Measurements from ENCODE around the gene CAPN9.
"Not testable (repeated sequence)": the region's sequence is repeated elsewhere in the genome, so short reads cannot be mapped to it uniquely, and the experiment has no call there.

Gene CAPN9, protein sequence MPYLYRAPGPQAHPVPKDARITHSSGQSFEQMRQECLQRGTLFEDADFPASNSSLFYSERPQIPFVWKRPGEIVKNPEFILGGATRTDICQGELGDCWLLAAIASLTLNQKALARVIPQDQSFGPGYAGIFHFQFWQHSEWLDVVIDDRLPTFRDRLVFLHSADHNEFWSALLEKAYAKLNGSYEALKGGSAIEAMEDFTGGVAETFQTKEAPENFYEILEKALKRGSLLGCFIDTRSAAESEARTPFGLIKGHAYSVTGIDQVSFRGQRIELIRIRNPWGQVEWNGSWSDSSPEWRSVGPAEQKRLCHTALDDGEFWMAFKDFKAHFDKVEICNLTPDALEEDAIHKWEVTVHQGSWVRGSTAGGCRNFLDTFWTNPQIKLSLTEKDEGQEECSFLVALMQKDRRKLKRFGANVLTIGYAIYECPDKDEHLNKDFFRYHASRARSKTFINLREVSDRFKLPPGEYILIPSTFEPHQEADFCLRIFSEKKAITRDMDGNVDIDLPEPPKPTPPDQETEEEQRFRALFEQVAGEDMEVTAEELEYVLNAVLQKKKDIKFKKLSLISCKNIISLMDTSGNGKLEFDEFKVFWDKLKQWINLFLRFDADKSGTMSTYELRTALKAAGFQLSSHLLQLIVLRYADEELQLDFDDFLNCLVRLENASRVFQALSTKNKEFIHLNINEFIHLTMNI

DNA sequence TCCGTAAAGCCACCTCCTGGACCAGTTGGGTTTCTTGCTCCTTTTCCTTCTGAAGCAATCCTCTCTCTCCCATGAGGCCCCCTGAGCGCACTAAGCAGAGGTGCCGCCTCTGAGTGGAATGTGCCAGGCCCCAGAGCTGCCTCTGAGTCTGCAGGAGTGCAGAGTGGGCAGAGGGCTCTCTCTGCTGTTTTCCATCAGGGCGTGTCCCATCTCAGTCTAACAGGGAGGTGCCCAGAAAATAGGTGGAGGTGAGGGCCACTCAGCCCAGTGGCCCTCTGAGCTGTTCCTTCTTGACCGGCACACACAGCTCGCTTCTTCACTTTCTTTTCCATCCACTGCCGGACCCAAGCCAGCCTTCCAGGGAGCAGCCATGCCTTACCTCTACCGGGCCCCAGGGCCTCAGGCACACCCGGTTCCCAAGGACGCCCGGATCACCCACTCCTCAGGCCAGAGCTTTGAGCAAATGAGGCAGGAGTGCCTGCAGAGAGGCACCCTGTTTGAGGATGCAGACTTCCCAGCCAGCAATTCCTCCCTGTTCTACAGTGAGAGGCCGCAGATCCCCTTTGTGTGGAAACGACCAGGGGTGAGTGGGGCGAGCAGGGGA lies at the start of gene CAPN9:
Gene CAPN9 (plus strand): TSS at position 262 of the 604 bp plus-strand sequence. CDS start 109 bp downstream, at position 371.
- DNase-seq: no peak

DNA sequence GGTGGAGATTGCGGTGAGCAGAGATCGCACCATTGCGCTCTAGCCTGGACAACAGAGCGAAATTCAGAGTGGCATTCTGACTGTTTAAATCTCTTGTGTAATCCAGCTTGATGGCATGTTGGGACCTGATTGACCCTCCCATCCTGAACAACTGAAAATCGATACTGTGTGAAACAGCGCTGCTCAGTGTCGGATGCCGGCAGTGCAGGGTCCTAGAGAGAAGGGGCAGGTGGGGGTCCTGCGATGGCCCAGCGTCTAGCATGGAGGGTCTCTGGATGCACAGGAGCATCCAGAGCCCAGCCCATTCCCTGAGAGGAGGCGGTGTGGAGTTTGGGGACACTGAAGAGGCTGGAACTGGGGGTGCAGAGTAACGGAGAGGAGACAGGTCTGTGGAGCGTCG lies 49.1 kb upstream of the CAPN9 start:
- no peak for DNase-seq

DNA sequence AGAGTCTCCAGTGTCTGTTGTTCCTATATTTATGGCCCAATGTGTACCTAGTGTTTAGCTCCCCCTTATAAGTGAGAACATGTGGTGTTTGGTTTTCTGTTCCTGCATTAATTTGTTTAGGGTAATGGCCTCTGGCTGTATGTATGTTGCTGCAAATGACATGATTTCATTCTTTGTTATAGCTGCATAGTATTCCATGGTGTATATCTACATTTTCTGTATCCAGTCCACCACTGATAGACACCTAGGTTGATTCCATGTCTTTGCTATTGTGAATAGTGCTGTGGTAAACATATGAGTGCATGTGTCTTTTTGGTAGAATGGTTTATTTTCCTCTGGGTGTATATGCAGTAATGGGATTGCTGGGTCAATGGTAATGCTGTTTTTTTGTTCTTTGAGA lies 48.2 kb upstream of the CAPN9 start:
- not testable (repeated sequence) for DNase-seq

DNA sequence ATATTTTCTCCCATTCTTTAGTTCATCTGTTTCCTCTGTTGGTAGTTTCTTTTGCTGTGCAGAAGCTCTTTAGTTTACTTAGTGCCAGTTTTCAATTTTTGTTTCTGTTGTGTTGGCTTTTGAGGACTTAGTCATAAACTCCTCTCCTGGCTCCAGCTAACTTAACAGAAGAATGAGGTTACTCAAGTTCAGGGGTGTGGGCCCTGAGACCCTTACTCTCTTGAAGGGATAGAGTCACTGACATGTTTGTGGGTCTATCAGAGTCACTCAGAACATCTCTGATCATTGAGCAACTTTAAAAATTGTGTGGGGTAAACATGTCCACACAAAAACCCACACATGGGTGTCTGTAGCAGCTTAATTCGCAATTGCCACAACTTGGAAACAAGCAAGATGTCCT lies 47.5 kb upstream of the CAPN9 start:
- no peak for DNase-seq

DNA sequence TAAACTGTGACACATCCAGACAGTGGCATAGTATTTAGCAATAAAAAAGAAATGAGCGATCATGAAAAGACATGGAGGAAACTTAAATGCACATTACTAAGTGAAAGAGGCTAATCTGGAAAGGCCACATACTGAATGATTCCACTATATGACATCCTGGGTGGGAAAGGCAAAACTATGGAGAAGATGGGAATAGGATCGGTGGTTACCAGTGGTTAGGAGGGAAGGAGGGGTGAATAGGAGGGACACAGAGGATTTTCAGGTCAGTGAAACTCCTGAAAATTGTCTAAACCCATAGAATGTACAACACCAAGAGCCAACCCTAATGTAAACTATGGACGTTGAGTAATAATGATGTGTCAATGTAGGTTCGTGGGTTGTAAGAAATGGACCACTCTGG lies 47.1 kb upstream of the CAPN9 start:
- DNase-seq: no peak

DNA sequence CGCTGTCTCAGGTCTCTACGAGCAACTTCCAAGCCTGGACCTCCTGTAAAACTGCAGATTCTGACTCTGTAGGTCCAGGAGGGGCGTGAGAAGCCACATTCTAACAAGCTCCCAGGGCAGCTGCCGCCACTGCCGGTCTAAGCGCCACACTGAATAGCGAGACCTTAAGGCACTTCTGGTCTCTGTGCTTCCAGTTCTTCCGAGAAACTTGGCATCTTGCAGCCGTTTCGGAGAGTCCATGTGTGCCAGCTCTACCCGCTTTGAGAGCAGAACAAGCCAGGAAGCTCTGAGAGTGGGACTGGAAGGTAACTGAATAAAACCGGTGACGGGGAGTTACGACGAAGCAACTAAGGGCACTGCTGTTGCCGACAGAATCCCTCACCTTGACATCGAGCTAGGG lies 45.8 kb upstream of the CAPN9 start:
- no peak for DNase-seq

DNA sequence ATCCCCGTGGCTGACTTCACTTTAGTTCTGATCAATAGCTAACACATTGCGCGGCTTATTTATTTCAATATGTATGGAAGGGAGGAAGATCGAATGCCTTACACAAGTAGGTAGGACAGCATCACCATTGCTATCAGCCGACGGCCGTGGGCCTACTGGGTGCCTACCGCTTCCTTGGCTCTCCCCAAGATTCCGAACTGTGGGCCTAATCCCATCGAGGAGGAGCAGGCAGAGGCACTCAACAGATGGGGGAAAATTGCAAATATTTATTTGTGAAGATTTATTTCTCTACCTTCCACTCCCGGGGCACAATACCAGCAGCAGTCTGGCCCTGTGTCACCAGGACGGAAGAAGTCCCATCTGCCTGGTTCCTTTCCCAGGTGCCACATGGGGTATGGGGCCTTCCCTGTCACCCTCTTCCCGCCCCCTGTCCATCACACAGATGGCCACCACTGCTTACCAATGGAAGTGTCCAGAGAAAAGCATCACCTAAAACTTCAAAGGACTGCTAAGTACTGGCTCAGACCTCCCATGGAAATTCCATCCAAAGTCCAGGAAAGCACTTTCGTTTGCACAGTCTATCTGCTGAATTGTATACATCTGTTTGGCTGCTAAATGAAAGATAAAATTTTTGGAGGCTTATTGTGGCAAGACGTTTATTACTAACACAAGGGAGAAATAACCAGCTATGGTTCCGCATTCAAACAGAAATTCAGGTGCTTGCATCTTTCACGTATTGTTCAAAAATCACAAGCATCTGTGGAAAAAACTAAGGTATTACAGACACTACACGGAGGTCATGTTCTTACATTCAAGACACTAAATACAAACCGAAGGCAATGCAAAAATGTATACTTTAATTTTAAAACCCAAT lies 45.1 kb upstream of the CAPN9 start:
- DNase-seq: no peak

DNA sequence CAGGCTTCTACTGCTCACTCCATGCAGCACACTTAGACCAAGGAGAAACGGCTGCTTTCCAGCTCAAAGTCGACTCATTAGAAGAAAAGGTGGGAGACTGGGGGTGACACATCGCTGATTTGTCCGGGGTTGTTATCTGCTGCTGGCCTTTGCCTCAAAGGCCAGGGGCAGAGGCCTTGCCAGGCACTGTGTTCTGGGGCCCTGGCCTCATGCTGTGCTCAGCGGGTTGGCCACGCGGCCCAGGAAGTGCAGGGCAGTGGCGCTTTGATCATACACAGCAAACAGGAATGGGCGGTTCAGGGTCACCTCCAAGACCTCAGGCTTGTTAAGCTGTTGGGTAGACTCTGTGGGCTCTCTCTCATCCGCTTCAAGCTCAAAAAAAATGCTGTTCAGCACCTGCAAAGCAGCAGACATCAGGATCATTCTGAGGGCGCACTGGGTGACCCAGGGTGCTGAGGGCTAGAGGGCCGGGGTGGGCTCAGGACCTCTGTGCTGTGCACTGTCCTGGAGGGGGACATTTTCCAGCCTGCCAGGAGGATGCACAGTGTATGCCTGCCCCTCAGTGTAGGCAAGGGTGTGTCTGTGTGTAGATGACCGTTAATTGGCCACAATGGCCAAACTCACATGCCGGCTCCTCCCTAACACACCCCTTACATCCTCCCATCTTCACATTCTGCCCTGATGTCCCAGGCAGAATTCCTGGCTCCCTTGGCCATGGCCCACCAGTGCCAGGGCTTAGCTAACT lies 44.1 kb upstream of the CAPN9 start:
- DNase-seq: no peak

DNA sequence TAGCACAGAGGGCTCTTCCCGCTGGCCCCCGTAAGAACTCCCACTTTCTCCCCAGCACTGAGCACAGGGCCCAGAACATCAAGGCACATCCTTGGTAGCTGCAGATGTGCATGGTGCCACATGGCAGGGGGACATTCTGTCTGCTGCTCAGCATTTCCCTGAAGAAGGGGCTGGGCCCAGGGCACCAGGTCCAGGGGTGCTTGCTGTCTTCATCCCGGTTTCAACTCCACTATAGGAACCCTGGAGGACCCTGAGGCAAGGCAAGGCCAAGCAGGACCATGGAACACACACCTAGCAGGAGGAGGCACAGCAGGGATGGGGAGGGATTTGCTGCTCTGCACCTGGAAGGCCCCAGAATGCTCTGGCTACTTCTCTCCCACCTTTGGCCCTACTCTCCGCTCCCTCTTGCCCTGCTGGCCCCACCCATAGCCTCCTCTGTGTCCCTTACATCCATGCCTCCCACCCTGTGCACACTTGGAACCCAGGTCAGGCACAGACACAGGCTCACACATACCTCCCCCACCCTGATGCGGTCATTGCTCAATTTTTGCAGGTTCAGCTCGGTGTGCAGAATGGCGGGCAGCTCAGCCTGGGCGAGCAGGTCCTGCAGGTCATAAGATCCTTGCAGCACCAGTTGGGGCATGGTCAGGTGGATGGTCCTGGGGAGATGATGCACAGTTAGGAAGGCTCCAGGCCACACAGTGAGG lies 43.4 kb upstream of the CAPN9 start:
- DNase-seq: no peak

DNA sequence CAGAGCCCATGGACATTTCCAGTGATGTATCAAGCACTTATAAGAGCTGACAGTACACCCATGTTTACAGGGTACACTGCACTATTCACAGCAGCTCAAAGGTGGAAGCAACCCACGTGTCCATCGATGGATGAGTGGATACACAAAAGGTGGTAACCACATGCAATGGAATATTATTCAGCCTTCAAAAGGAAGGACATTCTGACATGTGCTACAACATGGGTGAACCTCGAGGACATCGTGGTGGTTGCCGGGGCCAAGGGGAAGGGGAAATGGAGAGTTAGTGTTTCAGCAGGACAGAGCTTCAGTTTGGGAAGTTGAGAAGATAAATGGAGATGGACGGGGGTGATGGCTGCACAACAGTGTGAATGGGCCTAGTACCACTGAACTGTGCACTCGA lies 42.4 kb upstream of the CAPN9 start:
- no peak for DNase-seq

DNA sequence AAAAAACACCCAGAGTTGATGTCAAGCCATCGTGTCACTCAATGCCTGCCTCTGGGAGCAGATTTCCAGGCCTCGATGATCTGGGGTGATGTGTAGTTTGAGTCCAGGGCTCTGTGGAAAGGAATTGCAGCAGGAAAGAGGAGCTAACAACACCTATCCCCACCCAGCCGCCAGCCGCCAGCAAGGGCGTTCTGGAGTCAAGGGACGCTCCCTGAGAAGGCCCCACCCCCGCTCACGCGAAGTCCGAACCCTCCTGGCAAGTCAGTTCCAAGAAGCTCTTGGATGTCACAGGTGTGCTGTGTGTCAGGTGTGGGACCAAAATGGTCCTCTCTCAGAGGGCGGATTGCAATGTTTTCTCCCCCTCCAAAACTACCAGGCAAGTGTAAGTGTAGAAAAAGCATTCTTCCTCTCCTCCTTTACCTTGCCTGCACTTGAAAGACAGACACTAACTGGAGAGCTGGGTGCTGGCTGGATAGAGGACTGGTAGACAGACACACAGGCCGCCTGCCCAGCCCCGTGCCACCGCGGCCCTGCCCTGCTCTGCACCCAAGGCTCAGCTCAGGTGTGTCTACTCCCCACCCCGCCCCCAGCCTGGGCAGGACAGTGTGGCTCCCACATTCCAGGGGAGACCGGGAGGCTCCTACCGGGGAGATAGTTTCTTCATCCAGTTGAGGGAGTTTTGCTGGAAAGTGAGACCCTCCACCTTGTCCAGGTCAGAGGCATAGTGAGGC lies 41.7 kb upstream of the CAPN9 start:
- no peak for DNase-seq

DNA sequence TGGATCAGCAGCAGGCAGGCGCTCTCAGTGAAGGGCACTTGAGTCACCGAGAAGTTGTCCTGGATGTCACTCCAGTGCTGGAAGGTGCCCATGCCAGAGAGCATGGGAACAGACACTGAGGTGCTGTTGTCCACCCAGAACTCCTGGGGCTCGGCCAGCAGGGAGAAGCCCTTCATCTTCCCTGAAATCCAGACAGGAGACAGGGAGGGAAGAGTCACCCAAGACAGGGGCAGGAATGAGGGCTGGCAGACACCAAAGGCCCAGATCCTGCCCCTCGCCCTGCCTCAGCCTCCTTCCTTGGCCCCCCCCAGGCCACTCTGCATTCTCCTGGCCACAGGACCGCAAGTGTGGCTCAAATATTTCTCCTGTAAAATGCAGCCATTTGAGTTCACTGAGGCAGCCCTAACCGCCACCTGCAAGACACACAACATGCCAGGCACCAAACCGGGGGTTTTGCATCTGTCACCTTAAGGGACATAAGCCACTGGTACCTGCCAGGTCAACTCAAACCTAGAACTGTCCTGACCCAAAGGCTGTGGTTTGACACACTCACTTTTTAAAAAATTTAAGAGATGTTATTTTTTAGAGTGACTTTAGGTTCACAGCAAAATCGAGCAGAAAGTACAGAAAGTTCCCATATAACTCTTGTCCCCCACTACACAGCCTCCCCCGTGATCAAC lies 41.0 kb upstream of the CAPN9 start:
- no peak for DNase-seq

DNA sequence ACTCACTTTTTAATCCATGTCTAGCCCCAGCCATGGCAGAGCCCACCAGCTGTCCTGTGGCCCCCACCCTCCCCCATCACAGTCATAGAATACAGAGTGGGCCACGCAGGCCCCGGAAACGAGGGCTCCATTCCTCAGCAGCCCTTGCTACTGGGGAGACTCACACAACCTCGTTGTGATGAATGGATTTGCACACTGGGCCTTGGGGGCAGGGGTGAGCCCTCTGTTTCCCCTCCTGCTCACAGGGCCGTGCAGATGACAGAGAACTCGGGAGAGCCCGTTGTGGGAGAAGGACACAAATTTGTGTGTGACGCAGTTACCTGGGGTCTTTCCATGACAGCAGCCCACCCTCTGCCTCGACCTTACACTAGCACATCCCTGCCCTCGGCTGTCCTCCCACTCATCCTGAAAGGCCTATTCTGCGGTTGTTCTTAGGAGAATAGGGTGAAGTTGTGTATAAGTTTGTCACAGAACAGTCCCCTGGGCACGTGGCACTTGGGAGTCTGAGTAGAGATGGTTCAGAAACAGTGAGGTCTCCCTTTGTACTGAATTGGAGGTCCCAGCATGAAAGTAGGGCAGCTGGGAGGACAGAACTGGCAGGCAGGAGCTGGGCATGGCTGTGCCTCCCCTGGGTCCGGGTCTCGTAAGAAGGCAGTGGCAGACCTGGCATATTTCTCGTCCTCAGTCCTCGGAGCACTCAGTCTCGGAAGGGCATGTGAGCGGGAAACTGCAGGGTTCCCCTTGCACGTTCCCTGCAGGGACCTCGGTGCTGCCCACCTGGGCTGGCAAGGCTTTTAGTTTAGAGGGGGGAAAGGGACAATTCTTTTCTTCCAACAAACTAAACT lies 40.1 kb upstream of the CAPN9 start:
- DNase-seq: no peak

DNA sequence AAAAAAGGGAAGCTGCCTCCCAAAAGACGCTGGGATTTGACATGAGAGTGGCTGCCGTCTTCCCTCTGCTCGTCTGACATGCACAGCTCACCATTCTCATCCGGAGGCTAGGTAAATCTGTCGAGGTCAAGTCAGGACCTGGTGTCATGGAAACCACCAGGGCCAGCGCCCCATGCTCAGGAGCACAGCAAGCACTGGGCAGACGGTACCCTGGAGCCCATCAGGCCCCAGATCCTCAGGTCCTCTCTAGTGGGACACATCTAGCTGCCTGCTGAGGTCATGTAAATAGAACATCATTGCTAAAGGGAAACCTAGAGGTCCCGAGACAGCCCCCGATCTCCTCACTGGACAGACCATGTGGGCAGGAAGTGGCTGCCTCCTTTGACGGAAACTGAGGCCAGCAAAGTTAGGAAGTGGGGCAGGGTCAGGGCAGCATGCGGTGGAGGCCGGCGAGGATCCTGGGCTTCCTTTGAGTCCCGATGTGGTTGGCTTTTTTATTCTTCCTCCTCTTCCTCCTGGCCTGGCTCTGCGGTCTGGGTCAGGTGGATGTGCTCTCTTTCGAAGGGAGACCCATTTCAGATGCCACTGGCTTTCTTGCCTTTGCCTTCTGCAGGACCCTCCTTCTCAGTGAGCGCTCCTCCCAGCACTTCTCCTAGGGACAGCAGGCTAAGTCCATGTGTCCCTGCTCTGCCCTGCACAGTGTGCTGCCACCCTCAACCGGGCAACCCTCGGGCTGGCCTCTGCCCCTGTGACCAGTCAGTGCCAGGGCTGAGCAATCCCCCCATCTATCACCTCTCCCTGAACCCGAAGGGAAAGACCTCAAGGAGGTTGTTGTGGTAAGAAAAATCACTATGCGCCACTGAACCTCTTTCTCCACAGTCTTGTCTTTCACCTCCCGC lies 39.2 kb upstream of the CAPN9 start:
- no peak for DNase-seq

DNA sequence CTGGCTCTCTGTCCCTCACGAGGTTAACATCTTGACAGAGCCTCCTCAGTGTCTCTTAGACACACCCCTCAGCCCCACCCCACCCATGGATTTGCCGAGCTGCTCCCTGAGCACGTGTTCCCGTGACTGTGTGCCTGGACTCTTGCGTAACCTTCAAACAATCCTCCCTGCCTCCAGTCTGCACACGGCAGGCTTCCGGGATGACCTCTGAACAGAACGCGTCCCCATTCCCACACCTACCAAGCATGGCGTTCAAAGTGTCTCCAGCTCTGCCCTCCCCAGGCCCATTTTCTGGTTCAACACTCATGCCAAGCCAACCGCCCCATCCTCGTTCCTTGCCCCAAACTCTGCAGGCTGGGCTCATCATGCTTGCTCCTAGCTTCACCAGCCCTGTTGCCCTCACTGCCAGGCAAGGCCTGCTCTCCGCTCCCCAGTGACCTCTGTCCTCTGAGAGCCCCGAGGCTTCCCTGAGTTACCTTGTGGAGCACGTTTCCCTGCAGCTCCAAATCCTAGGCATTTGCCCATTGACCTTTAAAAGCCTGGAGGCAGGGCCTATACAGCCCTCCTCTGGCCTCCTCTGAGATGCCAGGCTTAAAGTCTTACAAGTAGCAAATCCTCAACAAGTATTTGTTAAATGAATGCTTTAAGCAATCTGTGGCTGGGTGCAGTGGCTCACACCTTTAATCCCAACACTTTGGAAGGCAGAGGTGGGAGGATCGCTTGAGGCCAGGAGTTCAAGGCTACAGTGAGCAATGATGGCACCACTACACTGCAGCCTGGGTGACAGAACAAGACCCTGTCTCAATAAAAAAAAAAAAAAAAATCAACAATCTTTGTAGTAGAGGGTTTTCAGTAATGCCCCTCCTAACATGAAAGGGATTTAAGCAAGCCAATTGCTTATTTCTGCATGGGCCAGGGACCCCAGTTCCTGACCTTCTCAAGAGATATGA lies 38.3 kb upstream of the CAPN9 start:
- no peak for DNase-seq

DNA sequence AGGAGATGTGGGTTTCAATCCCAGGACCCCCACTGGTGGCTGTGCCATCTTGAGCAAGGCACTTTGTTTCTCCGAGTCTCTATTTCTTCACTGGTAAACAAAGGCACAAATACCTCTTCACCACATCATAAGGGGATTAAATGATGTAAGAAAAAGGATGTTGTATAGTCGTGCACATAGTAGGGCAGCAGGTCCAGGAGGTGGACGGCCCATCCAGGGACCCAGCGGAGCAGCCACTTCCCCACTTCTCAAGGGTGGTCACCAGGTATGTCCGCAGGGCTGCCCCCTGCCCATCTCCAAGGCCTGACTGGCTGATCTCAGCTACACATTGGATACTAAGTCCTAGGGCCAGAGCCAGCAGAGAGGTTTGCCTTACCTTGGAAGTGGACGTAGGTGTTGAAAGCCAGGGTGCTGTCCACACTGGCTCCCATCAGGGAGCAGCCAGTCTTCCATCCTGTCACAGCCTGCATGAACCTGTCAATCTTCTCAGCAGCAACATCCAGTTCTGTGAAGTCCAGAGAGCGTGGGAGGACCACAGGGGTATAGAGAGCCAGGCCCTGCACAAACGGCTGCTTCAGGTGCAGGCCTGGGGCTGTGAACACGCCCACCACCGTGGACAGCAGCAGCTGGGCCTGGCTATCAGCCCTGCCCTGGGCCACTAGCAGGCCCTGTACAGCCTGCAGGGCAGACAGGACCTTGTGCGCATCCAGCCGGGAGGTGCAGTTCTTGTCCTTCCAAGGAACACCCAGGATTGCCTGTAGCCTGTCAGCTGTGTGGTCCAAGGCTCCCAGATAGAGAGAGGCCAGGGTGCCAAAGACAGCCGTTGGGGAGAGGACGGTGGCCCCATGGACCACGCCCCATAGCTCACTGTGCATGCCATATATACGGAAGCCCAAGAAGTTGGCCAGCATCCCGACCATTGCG lies 37.3 kb upstream of the CAPN9 start:
- DNase-seq: no peak

Measured in COR-L47 (cell line).